ENCODE measurements around the gene GCN1. TPM values are rescaled to one million over a fixed set of nuclear protein-coding genes. Genes with fewer than 3 reads are reported as not detected.

The GCN1 gene
- total and polyA plus RNA-seq, 2 donors (not counting 3 experiments of a cell fraction or from before 2014, with no cell fraction given) = 30.1 to 101 TPM

DNA sequence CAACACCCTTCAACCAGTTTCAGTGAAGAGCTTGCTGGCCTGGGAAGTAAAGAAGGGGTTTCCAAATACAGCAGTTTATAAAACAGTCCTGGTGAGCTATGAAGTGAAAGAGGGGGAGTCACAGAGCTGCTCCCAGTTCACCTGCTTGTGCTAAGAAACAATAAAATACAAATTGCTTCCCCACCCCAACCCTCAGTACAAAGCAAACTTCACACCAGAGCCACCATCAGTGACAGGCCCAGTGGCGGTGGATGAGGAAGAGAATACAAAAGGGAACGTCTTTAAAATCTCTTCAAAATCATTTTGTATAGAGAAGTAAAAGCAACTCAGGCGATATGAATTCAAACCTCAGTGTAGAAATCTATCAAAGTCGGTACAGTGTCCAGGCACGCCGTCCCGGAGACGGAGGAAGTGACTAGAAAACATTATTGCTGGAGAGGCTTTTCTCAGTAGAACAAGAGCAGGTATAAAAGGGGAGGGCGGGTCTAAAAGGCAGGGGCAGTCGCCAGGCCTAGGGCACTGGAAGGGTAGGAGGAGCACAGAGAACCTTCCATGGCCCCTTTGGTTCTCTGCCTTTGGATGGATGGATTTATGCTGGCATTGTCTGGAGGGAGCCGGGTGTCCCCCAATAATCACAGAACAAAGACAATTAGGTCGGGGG, 16.9 kb upstream of the GCN1 start:
- Histone ChIP-seq H3K4me2 (ENCODE audit: insufficient read depth, low read length) (no peak overlapping the region), H3K4me3 (replicated peaks in 1 of 3; ENCODE audit: insufficient read depth in 1 of 3, low read depth in 1 of 3, low read length in 3 of 3) (no peak overlapping the region), H3K4me1 (ENCODE audit: control insufficient read depth, extremely low read depth, insufficient read depth, low read length) (no peaks in the 10 kb centered on the region), H3K27ac (ENCODE audit: insufficient read depth, low read depth, low read length) (no peak overlapping the region), H3K9ac (replicated peaks; ENCODE audit: extremely low read depth, insufficient read depth, low read length) (no peak overlapping the region), H2AFZ (ENCODE audit: low read depth, low read length) (no peak overlapping the region), H3K9me3 (replicated peaks; ENCODE audit: control insufficient read depth, insufficient read depth, low read length) (no peaks in the 10 kb centered on the region), H3K9me1 (replicated peaks; ENCODE audit: control insufficient read depth, extremely low read depth, insufficient read depth, low read length) (no peaks in the 10 kb centered on the region), H3K36me3 (ENCODE audit: control insufficient read depth in 2 of 2, extremely low read depth in 1 of 2, insufficient read depth in 2 of 2, low read length in 2 of 2) (peaks cover 21 to 56% of the 10 kb centered on the region in 2 experiments), H3K79me2 (ENCODE audit: control insufficient read depth, insufficient read depth, low read length) (no peaks in the 10 kb centered on the region), H3K27me3 (ENCODE audit: control insufficient read depth in 2 of 2, insufficient read depth in 2 of 2, low read length in 2 of 2) (no peaks in the 10 kb centered on the region), H4K20me1 (replicated peaks; ENCODE audit: control insufficient read depth, extremely low read depth, insufficient read depth, low read length) (no peaks in the 10 kb centered on the region)
- FAIRE-seq = no peak
- TF ChIP-seq, protein P1, sequence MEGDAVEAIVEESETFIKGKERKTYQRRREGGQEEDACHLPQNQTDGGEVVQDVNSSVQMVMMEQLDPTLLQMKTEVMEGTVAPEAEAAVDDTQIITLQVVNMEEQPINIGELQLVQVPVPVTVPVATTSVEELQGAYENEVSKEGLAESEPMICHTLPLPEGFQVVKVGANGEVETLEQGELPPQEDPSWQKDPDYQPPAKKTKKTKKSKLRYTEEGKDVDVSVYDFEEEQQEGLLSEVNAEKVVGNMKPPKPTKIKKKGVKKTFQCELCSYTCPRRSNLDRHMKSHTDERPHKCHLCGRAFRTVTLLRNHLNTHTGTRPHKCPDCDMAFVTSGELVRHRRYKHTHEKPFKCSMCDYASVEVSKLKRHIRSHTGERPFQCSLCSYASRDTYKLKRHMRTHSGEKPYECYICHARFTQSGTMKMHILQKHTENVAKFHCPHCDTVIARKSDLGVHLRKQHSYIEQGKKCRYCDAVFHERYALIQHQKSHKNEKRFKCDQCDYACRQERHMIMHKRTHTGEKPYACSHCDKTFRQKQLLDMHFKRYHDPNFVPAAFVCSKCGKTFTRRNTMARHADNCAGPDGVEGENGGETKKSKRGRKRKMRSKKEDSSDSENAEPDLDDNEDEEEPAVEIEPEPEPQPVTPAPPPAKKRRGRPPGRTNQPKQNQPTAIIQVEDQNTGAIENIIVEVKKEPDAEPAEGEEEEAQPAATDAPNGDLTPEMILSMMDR (IDR thresholded peaks at IDR 0.05; ENCODE audit: extremely low read depth in 1 of 2, insufficient read depth in 1 of 2, low read depth in 1 of 2, low read length in 2 of 2) = no peak
- no peak for TF ChIP-seq MYC (IDR thresholded peaks at IDR 0.05; ENCODE audit: low read depth, low read length)
- no peak for TF ChIP-seq EZH2 (IDR thresholded peaks at IDR 0.05; ENCODE audit: borderline replicate concordance, low read depth, low read length, severe bottlenecking)
- no peak for TF ChIP-seq POLR2AphosphoS5 (IDR thresholded peaks at IDR 0.05; ENCODE audit: insufficient read depth, low read depth, low read length)
- dilution Hi-C loops (cut with MboI; ENCODE audit: extremely low pct_ligation_motif_present, low sequenced_read_pairs) = no loop called here
- ChIA-PET POLR2A (interaction anchor here (3.9 kb wide), 1 partner anchor 11 kb away, joined by 30 read pairs; the partner anchor contains the start of gene RPLP0), CTCF (interaction anchor here (0.6 to 1.0 kb wide), 1 partner anchor 54 kb away, joined by 3 read pairs; the partner anchor contains the start of gene PXN)
- no TSS peak for BruUV-seq (replicated peaks)
- intact Hi-C loops (cut with micrococcal nuclease) = no loop called here
- DNase-seq (ENCODE audit: low read depth, low spot score) = no peak

Measured in endothelial cell of umbilical vein (primary cell).